PC-3 (cell line): Measurements from ENCODE around the gene CD6. TPM values are rescaled to one million over a fixed set of nuclear protein-coding genes. Genes with fewer than 3 reads are reported as not detected.

Experiments used
- ATAC-seq: fragments of 200-7000 bp; cut with Tn5 transposase; 2 replicates; pipeline ENCODE4 v1.9.1; 2020; ENCODE audit warnings: mild to moderate bottlenecking, moderate library complexity
- BruUV-seq: library from RNA; stranded (reverse); fragments of 400-500 nt; replicated peaks from 2 replicates; lab custom pipeline; 2021; lab: Mats Ljungman, UMichigan
- CTCF ChIA-PET: fragments of 300-600 bp; sonication (Branson Sonifier 250); formaldehyde crosslinking; loops from one replicate; lab custom pipeline; 2022; ENCODE audit warnings: antibody characterized with exemption; lab: Charles Lee
- POLR2A ChIA-PET: fragments of 300-600 bp; sonication (Branson Sonifier 250); formaldehyde crosslinking; loops from one replicate; lab custom pipeline; 2022; ENCODE audit warnings: antibody characterized with exemption; ENCODE audit not compliant: unreplicated experiment; lab: Charles Lee
- DNase-seq: peaks from one replicate; pipeline ENCODE4 v3.0.0-alpha.2; 2015
- H2AFZ ChIP-seq: fragments of 300-600 bp; sonication (generic); 2 replicates; pipeline ENCODE4 v1.6.0; 2016; ENCODE audit warnings: antibody characterized with exemption, low read length
- H3F3A ChIP-seq: fragments of 300-600 bp; sonication (generic); one replicate; pipeline ENCODE4 v1.6.0; 2017; ENCODE audit warnings: antibody characterized with exemption, low read length, control low read depth, mild to moderate bottlenecking; ENCODE audit not compliant: unreplicated experiment
- H3K27ac ChIP-seq: fragments of 300-600 bp; sonication (generic); 2 replicates; pipeline ENCODE4 v1.5.1; 2016; ENCODE audit warnings: mild to moderate bottlenecking, low read length
- H3K27me3 ChIP-seq: fragments of 300-600 bp; sonication (generic); 2 replicates; pipeline ENCODE4 v1.6.1; 2016; ENCODE audit warnings: low read length, mixed read lengths
- H3K36me3 ChIP-seq: fragments of 300-600 bp; sonication (generic); 2 replicates; pipeline ENCODE4 v1.6.1; 2016; ENCODE audit warnings: low read depth, mixed run types, low read length, mixed read lengths
- H3K4me1 ChIP-seq: fragments of 300-600 bp; sonication (generic); 2 replicates; pipeline ENCODE4 v1.5.1; 2016; ENCODE audit warnings: low read length; ENCODE audit not compliant: insufficient read depth
- H3K4me2 ChIP-seq: fragments of 300-600 bp; sonication (generic); 2 replicates; pipeline ENCODE4 v1.6.0; 2016; ENCODE audit warnings: low read length
- H3K4me3 ChIP-seq: fragments of 300-600 bp; sonication (generic); 2 replicates; pipeline ENCODE4 v1.5.1; 2016; ENCODE audit warnings: mild to moderate bottlenecking, low read length, mixed read lengths
- H3K79me2 ChIP-seq: fragments of 300-600 bp; sonication (generic); 2 replicates; pipeline ENCODE4 v1.6.1; 2017; ENCODE audit warnings: low read length, mixed read lengths
- H3K9ac ChIP-seq: fragments of 300-600 bp; sonication (generic); 2 replicates; pipeline ENCODE4 v1.6.0; 2016; ENCODE audit warnings: mild to moderate bottlenecking, low read length
- H3K9me2 ChIP-seq: fragments of 300-600 bp; sonication (generic); replicated peaks from 2 replicates; pipeline ENCODE4 v1.6.1; 2016; ENCODE audit warnings: mixed run types, low read length, mixed read lengths
- H3K9me3 ChIP-seq: fragments of 300-600 bp; sonication (generic); 2 replicates; pipeline ENCODE4 v1.6.1; 2016; ENCODE audit warnings: low read length, mixed read lengths
- H4K20me1 ChIP-seq: fragments of 300-600 bp; sonication (generic); 2 replicates; pipeline ENCODE4 v1.6.1; 2016; ENCODE audit warnings: low read length, mixed read lengths
- EZH2 ChIP-seq: fragments of 300-600 bp; sonication (generic); IDR thresholded peaks from one replicate; pipeline ENCODE4 v1.6.1; 2017; ENCODE audit warnings: antibody characterized with exemption, mild to moderate bottlenecking, low read length; ENCODE audit not compliant: unreplicated experiment
- EZH2phosphoT487 ChIP-seq: fragments of 300-600 bp; sonication (generic); IDR thresholded peaks from 2 replicates; pipeline ENCODE4 v1.6.1; 2018; ENCODE audit warnings: mild to moderate bottlenecking, antibody characterized with exemption, low read length, borderline replicate concordance
- intact Hi-C: fragments of 100-400 bp; cut with micrococcal nuclease; formaldehyde crosslinking; loops from 2 replicates; pipeline ENCODE4 v1.9.0; 2023
- total RNA-seq: library from RNA; depleted of rRNA; stranded (reverse); fragments of >200 nt; gene quantifications from 2 replicates; pipeline ENCODE4 v1.2.3, GENCODE V29; 2014
- TF ChIP-seq, protein P1 (sequence below): fragments of 300-600 bp; sonication (generic); conservative IDR thresholded peaks from 2 replicates; pipeline ENCODE4 v1.5.1; 2017; ENCODE audit warnings: antibody characterized with exemption, low read depth, mild to moderate bottlenecking, low read length

The CD6 gene
- total RNA-seq, 1 experiment from 2014 or later, result not detected

DNA sequence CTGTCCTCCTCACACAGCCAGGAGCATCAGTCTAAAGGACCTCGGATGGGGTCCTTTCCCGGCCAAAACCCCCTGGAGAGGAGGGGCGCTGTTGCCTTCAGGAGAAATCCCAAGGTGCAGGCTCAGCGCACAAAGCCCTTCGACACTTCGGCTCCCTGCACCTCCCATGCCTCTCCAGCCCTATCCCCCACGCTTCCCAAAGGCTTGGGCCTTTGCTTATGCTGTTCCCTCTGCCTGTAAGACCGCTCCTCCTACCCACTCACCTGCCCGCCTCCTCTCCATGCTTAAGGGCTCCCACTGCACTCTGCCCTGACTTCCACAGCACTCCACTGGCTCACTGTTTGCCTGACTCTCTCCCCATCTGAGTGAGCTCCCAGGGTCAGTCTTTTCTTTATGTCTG, 33.0 kb upstream of the CD6 start:
- H3K27me3 ChIP-seq, result no peaks in the 10 kb centered on the region
- H3K9me2 ChIP-seq, result no peaks in the 10 kb centered on the region
- no peak overlapping the region for H3K27ac ChIP-seq
- intact Hi-C loops, result no loop called here
- no peak overlapping the region for H2AFZ ChIP-seq
- H3K4me1 ChIP-seq, result peaks cover 5% of the 10 kb centered on the region; the same call in 1 of the 2 replicates
- H3F3A ChIP-seq, result no peaks in the 10 kb centered on the region
- DNase-seq, result no peak
- H3K9me3 ChIP-seq, result no peaks in the 10 kb centered on the region
- no peak for TF ChIP-seq EZH2phosphoT487
- ChIA-PET CTCF (no interaction called here), POLR2A (no interaction called here)
- H3K4me3 ChIP-seq, result no peak overlapping the region
- 0 out of 2 replicates have a peak, but pooled peaks cover 2% of the 10 kb centered on the region for H3K36me3 ChIP-seq
- no peak overlapping the region for H3K4me2 ChIP-seq
- no peak for ATAC-seq
- no TSS peak for BruUV-seq
- no peak overlapping the region for H3K9ac ChIP-seq
- no peaks in the 10 kb centered on the region for H4K20me1 ChIP-seq
- H3K79me2 ChIP-seq, result no peaks in the 10 kb centered on the region

DNA sequence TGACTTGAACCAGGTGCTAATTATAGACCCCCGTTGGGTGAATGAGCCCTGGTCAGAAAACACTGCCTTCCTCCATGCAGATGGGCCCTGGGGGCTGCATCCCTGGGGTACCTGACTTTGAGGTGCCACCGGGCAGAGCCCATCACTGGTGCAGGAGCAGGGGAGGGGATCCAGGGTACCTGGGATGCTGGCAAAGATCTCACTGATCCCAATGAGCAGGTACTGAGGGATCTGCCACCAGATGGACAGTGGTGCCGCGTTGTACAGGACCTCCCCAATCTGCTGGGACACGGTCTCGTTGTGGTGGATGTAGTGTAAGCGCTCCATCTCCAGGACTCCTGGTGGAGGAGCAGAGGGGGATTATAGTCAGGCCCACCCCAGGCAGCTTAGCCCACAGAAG, 32.2 kb upstream of the CD6 start:
- DNase-seq, result no peak
- BruUV-seq, result no TSS peak
- Histone ChIP-seq H3K27me3 (no peaks in the 10 kb centered on the region), H3F3A (no peaks in the 10 kb centered on the region), H3K79me2 (no peaks in the 10 kb centered on the region), H3K4me2 (no peak overlapping the region), H4K20me1 (no peaks in the 10 kb centered on the region), H3K4me3 (no peak overlapping the region), H3K4me1 (peaks cover 6% of the 10 kb centered on the region; the same call in 1 of the 2 replicates), H3K27ac (no peak overlapping the region), H3K9me2 (no peaks in the 10 kb centered on the region), H3K9me3 (no peaks in the 10 kb centered on the region), H2AFZ (no peak overlapping the region), H3K36me3 (no peaks in the 10 kb centered on the region), H3K9ac (no peak overlapping the region)
- no peak for ATAC-seq
- TF ChIP-seq, protein P1, sequence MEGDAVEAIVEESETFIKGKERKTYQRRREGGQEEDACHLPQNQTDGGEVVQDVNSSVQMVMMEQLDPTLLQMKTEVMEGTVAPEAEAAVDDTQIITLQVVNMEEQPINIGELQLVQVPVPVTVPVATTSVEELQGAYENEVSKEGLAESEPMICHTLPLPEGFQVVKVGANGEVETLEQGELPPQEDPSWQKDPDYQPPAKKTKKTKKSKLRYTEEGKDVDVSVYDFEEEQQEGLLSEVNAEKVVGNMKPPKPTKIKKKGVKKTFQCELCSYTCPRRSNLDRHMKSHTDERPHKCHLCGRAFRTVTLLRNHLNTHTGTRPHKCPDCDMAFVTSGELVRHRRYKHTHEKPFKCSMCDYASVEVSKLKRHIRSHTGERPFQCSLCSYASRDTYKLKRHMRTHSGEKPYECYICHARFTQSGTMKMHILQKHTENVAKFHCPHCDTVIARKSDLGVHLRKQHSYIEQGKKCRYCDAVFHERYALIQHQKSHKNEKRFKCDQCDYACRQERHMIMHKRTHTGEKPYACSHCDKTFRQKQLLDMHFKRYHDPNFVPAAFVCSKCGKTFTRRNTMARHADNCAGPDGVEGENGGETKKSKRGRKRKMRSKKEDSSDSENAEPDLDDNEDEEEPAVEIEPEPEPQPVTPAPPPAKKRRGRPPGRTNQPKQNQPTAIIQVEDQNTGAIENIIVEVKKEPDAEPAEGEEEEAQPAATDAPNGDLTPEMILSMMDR, result no peak
- TF ChIP-seq EZH2phosphoT487 (no peak), EZH2 (no peak)
- POLR2A ChIA-PET, result no interaction called here
- CTCF ChIA-PET, result no interaction called here
- intact Hi-C loops, result no loop called here

DNA sequence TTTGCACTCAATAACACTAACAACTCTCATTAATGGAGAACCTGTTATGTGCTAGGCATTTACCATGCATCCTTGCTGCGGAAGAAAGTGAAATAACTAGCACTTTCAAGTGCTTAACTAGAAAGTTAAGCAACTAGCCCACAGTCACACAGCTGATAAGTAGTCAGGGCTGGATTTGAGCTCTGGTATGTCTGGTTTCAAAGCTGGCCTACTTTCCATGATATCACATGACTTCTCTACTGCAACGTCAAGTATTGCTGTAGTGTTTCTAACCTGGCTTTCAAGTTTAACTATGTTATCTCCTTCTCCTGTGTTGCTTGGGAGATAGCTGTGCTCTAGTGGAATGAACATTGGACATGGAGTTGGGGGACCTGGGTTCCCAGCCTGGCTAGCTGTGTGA, 31.6 kb upstream of the CD6 start:
- no peak for ATAC-seq
- intact Hi-C loops, result no loop called here

More for the DNA sequence above, 31.6 kb upstream of the CD6 start:
- Histone ChIP-seq H3K27me3 (no peaks in the 10 kb centered on the region), H3K36me3 (no peaks in the 10 kb centered on the region), H3K9me3 (no peaks in the 10 kb centered on the region), H3K9ac (no peak overlapping the region), H3K4me2 (no peak overlapping the region), H3K4me1 (peaks cover 6% of the 10 kb centered on the region; the same call in 1 of the 2 replicates), H3K79me2 (no peaks in the 10 kb centered on the region), H2AFZ (no peak overlapping the region), H3K27ac (no peak overlapping the region), H3K4me3 (no peak overlapping the region), H3F3A (no peaks in the 10 kb centered on the region), H4K20me1 (no peaks in the 10 kb centered on the region), H3K9me2 (no peaks in the 10 kb centered on the region)
- ChIA-PET CTCF (no interaction called here), POLR2A (interaction anchor here (0.6 kb wide), 1 partner anchor 173 kb away, joined by 4 read pairs; no protein-coding TSS in a partner anchor)
- BruUV-seq, result no TSS peak
- DNase-seq, result no peak
- TF ChIP-seq, protein P1, result no peak
- TF ChIP-seq EZH2phosphoT487 (no peak), EZH2 (no peak)
